Left ventricle myocardium superior (tissue), 1 donor: Measurements from ENCODE around the gene NFATC1. TPM values are rescaled to one million over a fixed set of nuclear protein-coding genes. Genes with fewer than 3 reads are reported as not detected.

Experiments used
- ATAC-seq: fragments of 200-7000 bp; cut with Tn5 transposase; one replicate; pipeline ENCODE4 v1.9.1; 2020; ENCODE audit warnings: mild to moderate bottlenecking, moderate library complexity
- DNase-seq: peaks from one replicate; pipeline ENCODE4 v3.0.0-alpha.2; 2020
- intact Hi-C: fragments of 100-400 bp; cut with micrococcal nuclease; formaldehyde crosslinking; loops from one replicate; pipeline ENCODE4 v1.11.0; 2022
- total RNA-seq: library from RNA; stranded (reverse); fragmentation: NEBNext Ultra II Directional; extraction: Animal tissue kit (Norgen Biotek cat#: 25700); gene quantifications from one replicate; pipeline ENCODE4 v1.2.1, GENCODE V29; 2021
- donor health status: DM: no; HTN: yes; CAD: no; lungs with severe emphysema.

Gene NFATC1
- total RNA-seq, 1 donor from 2014 or later, result 18.7 TPM

GRCh38 chr18:79400591-79401381, 5.1 kb downstream of the NFATC1 start:
- DNase-seq, result peak; percentile 45

DNA sequence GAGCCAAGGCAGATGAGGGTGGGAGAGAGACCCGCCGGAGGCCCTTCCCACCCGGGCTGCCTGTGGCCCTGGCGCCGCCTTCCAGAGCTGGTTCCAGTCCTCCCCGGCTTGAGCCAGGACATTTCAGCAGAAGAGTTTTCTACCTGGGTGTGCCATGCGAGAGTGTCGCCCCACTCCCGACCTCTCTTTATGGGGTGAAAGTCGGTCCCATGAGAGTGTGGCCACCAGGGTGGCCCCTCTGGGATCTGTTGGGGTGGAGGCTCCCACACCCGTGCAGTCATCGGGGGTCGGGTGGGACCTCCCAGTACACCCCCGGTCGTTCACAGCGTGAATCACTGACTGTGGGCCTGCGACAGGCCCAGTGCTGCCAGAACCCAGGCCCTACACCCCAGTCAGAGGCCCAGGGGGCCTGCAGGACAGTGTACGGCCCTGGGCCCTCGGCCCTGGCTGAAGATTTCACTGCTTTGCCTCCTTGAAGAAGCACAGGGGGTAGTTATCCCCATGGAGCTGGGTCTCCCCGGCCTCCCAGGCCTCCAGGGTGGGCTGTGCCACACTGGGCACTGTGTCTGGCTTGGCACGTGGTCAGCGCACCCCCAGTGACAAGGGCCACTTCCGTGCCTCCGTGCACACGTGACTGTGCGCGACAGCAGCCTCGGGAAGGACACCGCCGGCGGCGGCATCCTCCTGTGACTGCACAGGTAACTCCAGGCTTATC, 5.9 kb downstream of the NFATC1 start:
- peak; percentile 29 for DNase-seq
- intact Hi-C loops, result loop anchor here (10.0 kb wide), 1 partner anchor 53 kb away; no protein-coding TSS in a partner anchor
- no peak for ATAC-seq

More at GRCh38 chr18:79400591-79401381, 5.1 kb downstream of the NFATC1 start:
- ATAC-seq, result no peak
- intact Hi-C loops, result loop anchor here (10.0 kb wide), 1 partner anchor 54 kb away; no protein-coding TSS in a partner anchor

DNA sequence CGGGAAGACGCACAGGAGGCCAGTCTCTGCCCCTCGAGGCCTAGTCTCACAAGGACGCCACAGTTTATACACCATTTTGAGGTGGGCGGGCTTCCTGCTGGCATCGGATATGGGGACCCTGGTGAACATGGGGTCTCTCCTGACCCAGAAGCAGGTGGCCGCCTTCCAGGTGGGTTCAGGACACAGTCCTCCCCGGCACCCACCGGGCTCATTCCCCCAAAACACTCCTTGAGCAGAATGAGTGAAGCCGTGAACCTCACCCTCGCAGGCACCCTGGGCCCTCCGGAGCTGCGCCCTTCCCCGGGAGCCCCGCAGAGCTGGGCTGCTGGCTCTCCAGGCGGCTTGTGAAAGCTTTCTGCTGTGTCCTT, 6.5 kb downstream of the NFATC1 start:
- ATAC-seq, result no peak
- intact Hi-C loops, result loop anchor here (10.0 kb wide), 1 partner anchor 53 kb away; no protein-coding TSS in a partner anchor
- no peak for DNase-seq

DNA sequence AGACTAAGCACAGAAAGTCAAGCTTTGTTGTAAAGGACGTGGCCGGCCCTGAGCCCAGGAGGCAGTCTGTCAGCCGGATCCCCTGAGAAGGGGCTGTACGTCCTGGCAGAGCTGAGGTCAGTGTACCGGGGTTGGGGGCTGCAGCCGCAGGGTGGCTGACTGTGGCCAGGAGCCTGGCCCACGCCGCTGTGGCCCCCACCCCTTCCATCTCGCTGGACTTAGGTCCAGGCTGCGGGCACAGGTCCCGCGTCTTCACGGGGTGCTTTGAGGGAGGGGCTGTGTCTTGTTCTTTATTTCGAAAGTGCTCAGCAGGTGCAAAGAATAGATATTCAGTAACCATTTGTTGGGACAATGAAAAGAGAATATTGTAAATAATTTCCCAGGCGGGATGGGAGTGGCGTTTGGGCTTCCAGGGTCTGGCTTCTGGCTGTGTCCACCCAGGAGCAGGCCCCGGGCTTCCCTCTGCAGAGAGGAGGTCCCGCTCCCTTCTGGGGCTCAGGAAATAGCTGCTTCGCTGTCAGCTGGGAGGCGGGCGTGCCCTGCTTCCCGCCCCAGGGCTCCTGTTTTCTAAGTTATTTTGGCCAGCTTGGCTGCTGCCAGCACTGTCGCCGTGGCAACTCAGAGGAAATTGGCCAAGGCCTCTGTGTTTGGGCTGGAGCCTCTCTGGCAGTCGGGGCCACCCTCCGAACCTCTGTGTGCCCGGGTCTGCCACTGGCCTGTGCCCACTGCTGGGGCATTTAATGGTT, 7.4 kb downstream of the NFATC1 start:
- intact Hi-C loops, result loop anchor here (10.0 kb wide), 1 partner anchor 52 kb away; no protein-coding TSS in a partner anchor
- DNase-seq (peak; percentile 85), ATAC-seq (peak; percentile 72)

DNA sequence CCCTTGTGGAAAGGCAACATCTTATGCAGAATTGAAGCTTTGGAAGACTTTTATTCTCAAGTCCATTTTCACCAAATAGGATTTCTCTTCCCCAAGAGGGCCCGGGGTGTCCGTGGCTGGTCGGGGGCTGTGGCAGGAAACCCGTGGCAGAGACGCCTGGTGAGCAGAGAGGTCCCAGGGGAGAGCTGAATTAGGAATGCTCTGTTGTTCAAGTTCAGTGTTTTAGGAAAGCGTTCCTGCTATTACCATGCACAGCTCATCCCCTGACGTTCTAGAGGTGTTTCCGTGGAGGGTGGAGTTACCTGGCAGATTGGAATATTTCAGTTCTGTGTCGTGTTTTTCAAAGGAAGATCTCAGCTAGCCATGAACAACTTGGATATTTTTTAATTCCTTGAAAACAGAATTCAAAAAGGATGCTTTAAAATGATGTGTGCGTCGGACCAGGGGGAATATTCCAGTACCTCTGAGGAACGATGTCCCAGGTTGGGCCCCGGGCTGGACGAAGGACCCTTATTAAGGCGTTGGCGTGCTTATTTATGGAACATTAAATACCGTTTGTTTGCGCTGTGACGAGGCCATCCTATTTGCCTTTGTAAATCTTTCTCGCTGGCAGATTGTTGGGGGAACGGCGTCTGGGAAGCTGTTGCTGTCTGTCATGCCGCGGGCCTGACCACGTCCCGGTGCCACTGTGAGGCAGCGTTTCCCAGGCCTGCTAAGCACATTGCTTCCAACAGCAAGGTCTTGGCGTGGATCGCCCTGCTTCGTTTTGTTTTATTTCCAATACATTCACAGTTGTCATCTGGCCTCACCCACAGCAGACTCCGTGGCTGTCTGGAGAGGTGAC, 8.2 kb downstream of the NFATC1 start:
- intact Hi-C loops, result loop anchor here (10.0 kb wide), 1 partner anchor 51 kb away; no protein-coding TSS in a partner anchor
- DNase-seq, result peak; percentile 32

GRCh38 chr18:79404567-79404910, 8.8 kb downstream of the NFATC1 start:
- ATAC-seq (no peak), DNase-seq (peak; percentile 31)
- intact Hi-C loops, result loop anchor here (10.0 kb wide), 1 partner anchor 50 kb away; no protein-coding TSS in a partner anchor

More for the DNA sequence above, 8.2 kb downstream of the NFATC1 start:
- ATAC-seq, result no peak

DNA sequence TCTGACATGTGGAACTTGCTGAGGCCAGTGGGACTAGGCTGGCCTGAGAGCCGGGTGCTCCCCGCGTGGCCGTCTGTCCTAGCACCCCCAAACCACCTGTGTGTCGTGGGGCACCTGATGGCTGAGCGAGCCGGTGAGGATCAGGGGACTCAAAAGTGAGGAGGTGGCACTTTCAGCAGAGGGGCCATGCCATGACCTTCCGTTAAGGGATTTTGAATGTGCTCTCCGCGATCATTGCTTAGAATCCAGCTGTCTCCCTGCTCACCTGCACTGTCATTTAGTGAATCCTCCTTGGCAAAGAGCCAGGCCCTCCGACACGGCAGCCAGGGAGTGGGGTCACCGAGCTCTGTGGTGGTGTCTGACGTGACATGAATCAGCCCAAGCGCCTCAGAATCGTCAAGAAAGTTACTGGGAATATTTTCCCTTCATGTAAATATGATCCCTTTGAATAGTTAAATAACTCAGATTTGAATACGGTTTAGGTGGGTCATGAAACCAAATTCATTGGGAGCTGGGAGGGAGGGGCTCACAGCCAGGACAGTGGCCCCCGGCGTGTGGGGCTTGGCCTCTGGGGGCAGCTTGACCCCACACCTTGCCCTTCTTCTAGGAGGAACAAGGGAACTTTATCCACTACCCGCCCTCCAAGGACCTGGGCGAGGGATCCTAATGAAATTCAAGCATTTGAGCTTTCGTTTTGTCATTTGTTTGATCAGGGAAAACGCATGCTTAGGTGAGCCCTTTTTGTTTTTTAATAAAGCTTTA, 9.5 kb downstream of the NFATC1 start:
- no peak for ATAC-seq
- intact Hi-C loops, result loop anchor here (10.0 kb wide), 1 partner anchor 50 kb away; no protein-coding TSS in a partner anchor
- peak; percentile 27 for DNase-seq

- DNase-seq, result peak; percentile 67
- intact Hi-C loops, result loop anchor here (10.0 kb wide), 1 partner anchor 49 kb away; no protein-coding TSS in a partner anchor
- peak; percentile 15 for ATAC-seq
Observed at GRCh38 chr18:79405781-79406575, 10.2 kb downstream of the NFATC1 start.

DNA sequence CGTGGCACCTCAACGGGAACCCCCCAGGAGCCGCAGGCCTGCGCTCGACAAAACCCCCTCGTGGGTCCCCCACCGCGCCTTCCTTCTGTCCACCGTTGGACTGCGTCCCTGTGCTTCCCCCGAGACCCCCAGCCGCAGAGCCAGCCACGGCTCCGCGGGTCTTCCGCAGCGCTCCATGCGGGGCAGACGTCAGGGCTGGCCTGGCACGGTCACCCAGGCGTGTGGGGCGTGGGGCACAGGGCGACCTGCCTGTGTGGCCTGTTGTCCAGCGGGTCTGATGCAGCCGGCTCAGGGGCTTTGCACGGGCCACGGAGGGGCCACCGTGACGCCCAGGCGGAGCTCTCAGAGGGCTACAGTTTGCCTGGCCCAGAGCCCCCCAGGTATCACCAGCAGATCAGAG, 11.0 kb downstream of the NFATC1 start:
- ATAC-seq, result no peak
- intact Hi-C loops, result loop anchor here (10.0 kb wide), 1 partner anchor 48 kb away; no protein-coding TSS in a partner anchor
- DNase-seq, result peak; percentile 29

GRCh38 chr18:79409313-79409712, 13.6 kb downstream of the NFATC1 start:
- intact Hi-C loops, result loop anchor here (10.0 kb wide), 1 partner anchor 45 kb away; no protein-coding TSS in a partner anchor
- DNase-seq, result no peak

GRCh38 chr18:79410171-79410641, 14.5 kb downstream of the NFATC1 start:
- DNase-seq (peak; percentile 24), ATAC-seq (no peak)
- intact Hi-C loops, result no loop called here

More at GRCh38 chr18:79409313-79409712, 13.6 kb downstream of the NFATC1 start:
- no peak for ATAC-seq

- DNase-seq (peak; percentile 23), ATAC-seq (no peak)
- intact Hi-C loops, result no loop called here
Observed at GRCh38 chr18:79410731-79411613, 15.2 kb downstream of the NFATC1 start.

- ATAC-seq, result no peak
- intact Hi-C loops, result no loop called here
- DNase-seq, result peak; percentile 47
Observed at GRCh38 chr18:79411614-79412526, 16.1 kb downstream of the NFATC1 start.

- ATAC-seq (no peak), DNase-seq (peak; percentile 17)
- intact Hi-C loops, result no loop called here
Observed at GRCh38 chr18:79413025-79413424, 17.3 kb downstream of the NFATC1 start.

- DNase-seq, result peak; percentile 30
- ATAC-seq, result no peak
- intact Hi-C loops, result no loop called here
Observed at GRCh38 chr18:79413426-79413825, 17.7 kb downstream of the NFATC1 start.
